A673 (cell line): Measurements from ENCODE around the gene FFAR1. TPM values are rescaled to one million over a fixed set of nuclear protein-coding genes. Genes with fewer than 3 reads are reported as not detected.

Experiments
- BruUV-seq: library from RNA; stranded (reverse); fragments of 400-500 nt; replicated peaks from 2 replicates; lab custom pipeline; 2021; lab: Mats Ljungman, UMichigan
- CTCF ChIA-PET: fragments of 300-600 bp; sonication (Branson Sonifier 250); formaldehyde crosslinking; loops from one replicate; lab custom pipeline; 2022; ENCODE audit warnings: antibody characterized with exemption; lab: Charles Lee
- POLR2A ChIA-PET: fragments of 300-600 bp; sonication (Branson Sonifier 250); formaldehyde crosslinking; loops from one replicate; lab custom pipeline; 2022; ENCODE audit warnings: antibody characterized with exemption; ENCODE audit not compliant: low non-redundant PET; lab: Charles Lee
- DNase-seq: peaks from one replicate; pipeline ENCODE4 v3.0.0-alpha.2; 2015; ENCODE audit warnings: low spot score
- H3K27ac ChIP-seq: fragments of 200-600 bp; sonication (generic); 2 replicates; pipeline ENCODE4 v1.5.1; 2016; ENCODE audit warnings: mixed run types, low read depth, mild to moderate bottlenecking, mixed read lengths, antibody characterized with exemption, low read length; ENCODE audit not compliant: poor library complexity, severe bottlenecking
- H3K27me3 ChIP-seq: fragments of 200-600 bp; sonication (generic); replicated peaks from 2 replicates; pipeline ENCODE4 v1.6.1; 2017; ENCODE audit warnings: mixed run types, low read depth, mild to moderate bottlenecking, mixed read lengths, antibody characterized with exemption, low read length; ENCODE audit not compliant: insufficient read depth, poor library complexity
- H3K36me3 ChIP-seq: fragments of 200-600 bp; sonication (generic); 2 replicates; pipeline ENCODE4 v1.6.1; 2016; ENCODE audit warnings: mixed run types, mild to moderate bottlenecking, mixed read lengths, antibody characterized with exemption, low read length; ENCODE audit not compliant: insufficient read depth, poor library complexity, severe bottlenecking
- H3K4me1 ChIP-seq: fragments of 200-600 bp; sonication (generic); 2 replicates; pipeline ENCODE4 v1.6.1; 2017; ENCODE audit warnings: mixed run types, mild to moderate bottlenecking, mixed read lengths, antibody characterized with exemption, low read length; ENCODE audit not compliant: insufficient read depth, poor library complexity, severe bottlenecking
- H3K4me3 ChIP-seq: fragments of 200-600 bp; sonication (generic); 2 replicates; pipeline ENCODE4 v1.5.1; 2016; ENCODE audit warnings: low read depth, mixed run types, mild to moderate bottlenecking, mixed read lengths, low read length; ENCODE audit not compliant: poor library complexity, severe bottlenecking
- H3K9me3 ChIP-seq: fragments of 200-600 bp; sonication (generic); 2 replicates; pipeline ENCODE4 v1.6.1; 2016; ENCODE audit warnings: mixed run types, low read depth, mild to moderate bottlenecking, mixed read lengths, antibody characterized with exemption, low read length; ENCODE audit not compliant: poor library complexity, severe bottlenecking
- EZH2 ChIP-seq: fragments of 200-600 bp; sonication (generic); IDR thresholded peaks from 2 replicates; pipeline ENCODE4 v1.6.1; 2017; ENCODE audit warnings: borderline replicate concordance, low read depth, mild to moderate bottlenecking, mixed read lengths, antibody characterized with exemption, low read length; ENCODE audit not compliant: poor library complexity, severe bottlenecking
- intact Hi-C: fragments of 100-400 bp; cut with micrococcal nuclease; formaldehyde crosslinking; loops from one replicate; pipeline ENCODE4 v1.10.0; 2022; ENCODE audit not compliant: unreplicated experiment
- total RNA-seq: library from RNA; stranded (reverse); gene quantifications from 2 replicates; pipeline ENCODE4 v1.2.3, GENCODE V29; 2021
- TF ChIP-seq, protein P1 (sequence below): fragments of 300-800, 200-600 bp; sonication (generic); conservative IDR thresholded peaks from 2 replicates; pipeline ENCODE4 v1.5.1; 2017; ENCODE audit warnings: low read depth, mild to moderate bottlenecking, antibody characterized with exemption, low read length, moderate library complexity, mixed read lengths

Gene FFAR1
- total RNA-seq, 1 experiment from 2014 or later, result not detected

DNA sequence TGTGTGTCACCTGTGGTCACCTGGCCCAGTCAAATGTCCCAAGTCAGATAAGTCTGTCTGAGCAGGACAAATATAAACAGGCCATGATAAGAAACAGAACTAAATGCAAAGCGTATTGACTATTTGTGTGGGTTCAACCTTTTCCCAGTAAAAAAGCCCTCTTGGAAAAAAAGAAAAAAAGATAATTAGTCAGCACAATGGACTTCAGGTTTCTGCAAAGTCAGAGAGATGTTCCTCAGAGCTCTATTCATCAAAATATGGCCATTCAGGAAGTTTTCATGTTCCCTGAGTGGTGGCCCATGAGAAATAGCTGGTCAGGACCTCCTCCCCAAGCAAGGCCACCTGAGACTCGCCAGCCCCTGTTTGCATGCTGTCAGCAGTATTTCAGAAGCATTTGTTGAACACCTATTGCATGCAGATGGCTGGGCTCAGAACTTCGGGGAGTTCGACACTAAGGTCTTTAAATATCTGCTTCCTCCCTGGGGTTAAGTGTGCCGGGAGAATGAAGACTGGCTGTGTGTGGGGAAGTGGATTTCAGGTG, 13.2 kb downstream of the FFAR1 start:
- CTCF ChIA-PET, result no interaction called here
- DNase-seq, result no peak

DNA sequence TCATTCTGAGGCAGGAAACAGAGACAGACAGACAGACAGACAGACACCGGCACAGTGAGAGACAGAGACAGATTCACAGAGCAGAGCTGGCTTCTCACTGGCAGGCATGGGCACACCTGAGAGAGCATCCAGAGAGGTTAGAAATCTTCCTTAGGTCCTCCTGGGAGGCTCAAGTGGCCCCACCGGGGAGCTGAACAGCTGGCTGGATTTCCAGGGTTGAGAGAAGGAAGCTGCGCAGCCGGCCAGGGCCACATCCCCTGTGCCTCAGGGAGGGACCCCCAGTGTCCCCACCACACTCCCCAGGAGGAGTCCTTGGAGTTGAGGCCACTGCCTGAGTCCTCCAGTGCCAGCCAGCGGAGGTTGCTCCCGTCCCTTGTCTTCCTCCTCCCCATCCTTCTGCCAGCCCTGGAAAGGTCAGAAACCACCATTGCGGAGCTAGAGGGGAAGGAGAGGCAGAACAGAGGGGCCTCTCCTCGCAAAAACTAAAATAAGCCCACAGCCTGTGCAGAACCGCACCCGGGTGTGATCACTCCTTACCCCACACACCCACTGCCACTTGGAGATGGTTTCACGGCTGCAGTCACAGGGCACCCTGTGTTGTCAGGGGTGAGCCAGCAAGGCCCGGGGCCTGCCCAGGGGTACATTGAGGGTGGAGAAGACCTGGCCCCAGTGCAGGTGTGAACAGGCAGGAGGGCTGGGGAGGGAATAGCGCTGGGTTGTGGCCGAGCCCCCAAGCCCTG, 14.7 kb downstream of the FFAR1 start:
- Histone ChIP-seq H3K27ac (no peak overlapping the region), H3K27me3 (no peaks in the 10 kb centered on the region), H3K4me1 (peaks cover 10% of the 10 kb centered on the region), H3K4me3 (no peak overlapping the region), H3K9me3 (no peaks in the 10 kb centered on the region), H3K36me3 (no peaks in the 10 kb centered on the region)
- no TSS peak for BruUV-seq
- intact Hi-C loops, result no loop called here
- no peak for DNase-seq
- ChIA-PET CTCF (no interaction called here), POLR2A (no interaction called here)
- TF ChIP-seq, protein P1, sequence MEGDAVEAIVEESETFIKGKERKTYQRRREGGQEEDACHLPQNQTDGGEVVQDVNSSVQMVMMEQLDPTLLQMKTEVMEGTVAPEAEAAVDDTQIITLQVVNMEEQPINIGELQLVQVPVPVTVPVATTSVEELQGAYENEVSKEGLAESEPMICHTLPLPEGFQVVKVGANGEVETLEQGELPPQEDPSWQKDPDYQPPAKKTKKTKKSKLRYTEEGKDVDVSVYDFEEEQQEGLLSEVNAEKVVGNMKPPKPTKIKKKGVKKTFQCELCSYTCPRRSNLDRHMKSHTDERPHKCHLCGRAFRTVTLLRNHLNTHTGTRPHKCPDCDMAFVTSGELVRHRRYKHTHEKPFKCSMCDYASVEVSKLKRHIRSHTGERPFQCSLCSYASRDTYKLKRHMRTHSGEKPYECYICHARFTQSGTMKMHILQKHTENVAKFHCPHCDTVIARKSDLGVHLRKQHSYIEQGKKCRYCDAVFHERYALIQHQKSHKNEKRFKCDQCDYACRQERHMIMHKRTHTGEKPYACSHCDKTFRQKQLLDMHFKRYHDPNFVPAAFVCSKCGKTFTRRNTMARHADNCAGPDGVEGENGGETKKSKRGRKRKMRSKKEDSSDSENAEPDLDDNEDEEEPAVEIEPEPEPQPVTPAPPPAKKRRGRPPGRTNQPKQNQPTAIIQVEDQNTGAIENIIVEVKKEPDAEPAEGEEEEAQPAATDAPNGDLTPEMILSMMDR, result no peak
- no peak for TF ChIP-seq EZH2

More for the DNA sequence above, 13.2 kb downstream of the FFAR1 start:
- POLR2A ChIA-PET, result no interaction called here
- H3K9me3 ChIP-seq, result no peaks in the 10 kb centered on the region
- no peak overlapping the region for H3K4me3 ChIP-seq
- no peaks in the 10 kb centered on the region for H3K36me3 ChIP-seq
- H3K4me1 ChIP-seq, result peaks cover 18% of the 10 kb centered on the region
- H3K27ac ChIP-seq, result no peak overlapping the region
- intact Hi-C loops, result no loop called here
- no peaks in the 10 kb centered on the region for H3K27me3 ChIP-seq
- no peak for TF ChIP-seq EZH2
- TF ChIP-seq, protein P1, result no peak
- BruUV-seq, result no TSS peak

DNA sequence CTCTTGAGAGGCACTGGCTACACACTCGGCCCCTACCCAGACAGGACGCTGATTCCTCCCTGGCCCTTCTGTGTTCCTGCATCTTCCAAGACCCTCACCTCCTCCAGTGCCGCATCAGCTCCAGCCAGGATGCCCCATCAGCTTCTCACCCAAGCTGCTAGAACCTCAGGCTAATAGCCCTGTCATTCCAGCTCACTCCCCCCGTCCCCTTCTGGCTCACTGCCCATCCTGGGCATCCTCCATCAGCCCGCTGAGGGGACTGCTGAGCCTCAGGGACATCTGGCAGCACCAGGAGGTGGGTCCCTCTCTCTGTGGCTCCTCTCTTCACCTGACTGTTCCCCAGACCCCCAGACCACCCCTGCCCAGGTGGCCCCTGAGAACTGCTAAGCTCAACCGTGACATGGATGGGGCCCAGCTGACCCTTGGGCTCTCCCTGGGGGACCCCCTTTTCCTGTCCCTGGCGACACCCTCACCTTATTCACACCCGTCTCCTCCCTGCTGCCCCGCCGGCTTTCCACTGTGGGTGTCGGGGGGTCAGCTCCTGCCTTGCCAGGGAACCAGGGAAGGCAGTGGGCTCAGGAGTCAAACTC, 15.4 kb downstream of the FFAR1 start:
- peaks cover 4% of the 10 kb centered on the region for H3K4me1 ChIP-seq
- intact Hi-C loops, result no loop called here
- H3K27me3 ChIP-seq, result peaks cover 3% of the 10 kb centered on the region
- H3K4me3 ChIP-seq, result no peak overlapping the region
- ChIA-PET POLR2A (no interaction called here), CTCF (no interaction called here)
- TF ChIP-seq, protein P1, result no peak
- no peak for TF ChIP-seq EZH2
- no peak for DNase-seq
- BruUV-seq, result no TSS peak
- H3K9me3 ChIP-seq, result no peaks in the 10 kb centered on the region
- no peaks in the 10 kb centered on the region for H3K36me3 ChIP-seq
- H3K27ac ChIP-seq, result no peak overlapping the region
